ENCODE results near the gene MEF2D.

The MEF2D gene

DNA sequence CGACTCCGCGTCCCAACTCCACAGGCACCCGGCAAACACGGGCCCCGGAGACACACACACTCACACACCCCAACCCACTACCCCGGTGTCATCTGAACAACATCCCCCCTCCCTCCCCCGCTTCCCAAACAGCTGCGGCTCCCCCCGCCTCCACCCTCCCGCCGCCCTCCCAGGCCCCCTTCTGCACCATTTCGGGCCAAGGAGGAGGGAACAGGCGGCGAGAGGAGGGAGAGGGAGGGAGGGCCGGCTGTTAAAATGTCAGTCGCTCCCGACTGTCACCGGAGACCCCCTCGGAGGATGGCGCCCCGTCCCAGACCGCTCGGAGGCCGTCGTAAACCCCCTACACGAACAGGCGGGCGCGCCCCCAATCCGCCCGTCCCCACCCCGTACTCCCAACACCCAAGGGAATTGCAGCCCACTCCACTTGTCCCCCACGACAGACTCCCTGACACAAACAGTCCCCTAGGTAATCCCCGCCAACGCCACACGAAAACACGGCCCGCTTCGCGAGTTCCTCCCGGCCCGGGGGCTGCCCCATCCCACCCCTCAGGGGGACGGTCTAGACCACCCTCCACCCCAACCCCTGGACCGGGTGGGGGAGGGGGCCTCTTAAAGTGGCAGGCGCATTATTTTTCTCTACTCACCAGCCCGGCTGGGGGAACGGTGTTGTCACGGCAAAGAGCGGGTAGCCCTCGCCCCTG is 583 bp downstream of the MEF2D start:
- DNase-seq, result no peak

DNA sequence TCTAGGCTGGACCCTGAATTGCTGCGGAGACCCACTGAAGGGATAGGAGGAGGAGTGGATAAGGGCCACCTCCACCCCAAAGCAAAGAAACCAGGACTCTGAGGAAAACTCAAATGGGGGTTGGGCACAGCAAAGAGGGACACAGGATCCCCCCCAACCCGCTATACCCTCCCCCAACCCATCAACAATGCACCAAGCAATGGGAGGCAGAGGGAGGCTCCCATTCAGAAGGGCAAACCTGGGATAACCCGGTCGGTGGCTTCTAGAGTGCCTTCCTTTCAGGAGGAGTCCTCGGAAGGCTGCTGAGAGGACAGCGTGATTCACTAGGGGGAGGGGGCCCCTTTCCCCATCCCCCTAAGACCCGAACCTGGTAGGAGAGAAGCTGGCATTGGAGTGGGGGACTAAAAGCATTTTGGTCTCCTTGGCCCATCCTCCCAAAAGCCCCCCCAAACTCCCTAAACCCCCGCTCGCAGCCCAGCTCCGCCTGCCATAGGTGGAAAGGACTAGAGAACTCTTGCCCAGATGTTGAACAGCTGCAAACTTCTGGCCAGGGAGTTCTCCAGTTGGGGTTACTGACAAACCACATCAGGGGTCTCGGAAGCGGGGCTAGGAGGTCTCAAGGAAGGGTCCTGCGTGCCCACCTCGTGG is 1.3 kb downstream of the MEF2D start:
- no peak for DNase-seq

DNA sequence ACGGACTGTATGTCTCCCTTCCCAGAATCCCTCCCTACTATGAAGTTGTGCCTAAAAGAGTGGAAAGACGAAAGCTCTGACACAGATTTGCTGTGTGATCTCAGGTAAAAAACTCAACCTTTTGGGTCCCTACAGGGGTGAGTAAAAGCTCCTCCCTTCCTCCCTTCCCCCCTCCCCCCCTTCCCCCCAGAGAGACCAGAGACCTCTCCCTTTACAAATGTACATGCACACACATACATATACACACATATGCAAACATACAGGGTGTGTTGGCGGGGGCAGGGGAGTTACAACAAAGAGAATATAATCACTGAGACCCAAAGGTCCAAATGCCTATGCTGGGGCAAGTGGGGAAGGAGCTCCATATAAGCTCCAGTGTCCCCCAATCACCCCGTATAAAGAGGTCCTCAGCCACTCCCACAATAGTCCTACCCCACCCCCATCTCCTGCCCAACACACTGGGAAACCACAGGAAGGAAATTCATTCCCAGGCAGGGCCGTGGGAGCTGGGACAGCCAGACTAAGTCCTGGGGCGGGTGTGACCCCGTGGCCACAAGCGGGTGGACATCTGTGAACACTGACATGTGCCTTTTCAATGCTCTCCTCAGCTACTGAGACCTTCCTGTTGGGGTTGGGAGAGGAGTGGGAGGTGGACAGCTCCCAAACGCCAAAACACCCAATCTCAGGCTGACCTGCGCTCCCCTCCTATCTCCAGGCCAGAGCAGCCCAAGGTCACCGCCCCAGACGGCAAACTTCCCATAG is 2.0 kb downstream of the MEF2D start:
- no peak for DNase-seq

DNA sequence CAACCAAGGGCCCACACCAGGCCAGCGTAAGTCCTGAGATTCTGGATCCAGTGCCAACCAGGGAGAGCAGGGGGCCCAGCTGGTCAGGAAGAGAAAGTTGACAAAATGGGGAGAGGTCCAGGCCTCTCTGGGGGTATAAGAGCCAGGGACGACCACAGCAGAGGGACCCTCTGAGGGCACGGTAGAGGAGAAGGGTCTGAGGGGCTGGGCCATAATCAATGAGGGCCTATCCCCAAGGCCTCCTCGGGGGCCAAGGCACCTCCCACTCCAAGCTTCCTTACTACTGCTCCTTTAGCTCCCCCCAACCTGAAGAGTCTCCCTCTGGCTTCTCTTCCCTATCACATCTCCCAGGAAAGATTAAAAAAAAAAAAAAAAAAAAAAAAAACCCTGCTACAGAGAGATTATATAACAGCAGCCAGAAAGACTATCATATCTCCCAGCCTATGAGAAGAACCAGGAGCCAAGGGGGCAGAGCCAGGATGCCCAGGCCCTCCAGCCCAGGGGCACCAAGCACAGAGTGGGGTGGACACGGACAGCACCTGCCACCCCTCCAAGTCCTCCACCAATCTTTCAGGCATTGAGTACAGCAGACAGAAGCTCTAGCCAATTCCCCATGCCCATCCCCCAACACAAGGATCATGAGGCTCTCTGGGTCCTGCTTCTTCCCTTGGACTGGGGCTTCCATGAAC is 2.7 kb downstream of the MEF2D start:
- DNase-seq, result no peak

DNA sequence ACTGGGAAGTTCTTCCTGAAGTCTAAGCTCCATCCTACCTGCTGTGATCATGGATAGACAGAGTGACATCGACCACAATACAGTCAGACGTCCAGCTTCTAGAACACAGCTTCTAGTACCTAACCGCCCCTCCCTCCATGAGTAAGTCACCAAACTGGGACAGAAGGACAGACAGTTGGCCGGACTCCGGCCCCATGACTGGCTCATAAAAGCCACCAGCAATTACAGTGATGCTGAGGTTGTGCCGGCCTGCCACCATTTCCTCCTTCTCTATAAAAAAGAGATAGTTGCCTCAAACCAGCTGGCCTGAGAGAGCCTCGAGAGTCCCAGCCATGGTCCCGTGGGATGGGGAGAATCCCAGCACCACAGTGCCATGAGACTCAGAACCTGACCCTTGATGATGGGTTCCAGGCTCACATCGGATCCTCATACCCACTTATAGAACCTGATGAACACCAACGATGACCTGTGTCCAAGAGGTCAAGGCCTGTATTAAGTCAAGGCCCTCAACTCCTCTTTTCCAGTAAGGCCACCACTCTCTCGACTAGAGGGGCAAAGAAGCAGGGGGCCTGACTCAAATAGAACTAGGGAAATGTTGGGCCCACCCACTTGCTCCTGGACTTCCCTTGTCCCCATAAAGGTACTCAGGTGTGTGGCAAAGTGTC is 3.4 kb downstream of the MEF2D start:
- DNase-seq, result no peak

DNA sequence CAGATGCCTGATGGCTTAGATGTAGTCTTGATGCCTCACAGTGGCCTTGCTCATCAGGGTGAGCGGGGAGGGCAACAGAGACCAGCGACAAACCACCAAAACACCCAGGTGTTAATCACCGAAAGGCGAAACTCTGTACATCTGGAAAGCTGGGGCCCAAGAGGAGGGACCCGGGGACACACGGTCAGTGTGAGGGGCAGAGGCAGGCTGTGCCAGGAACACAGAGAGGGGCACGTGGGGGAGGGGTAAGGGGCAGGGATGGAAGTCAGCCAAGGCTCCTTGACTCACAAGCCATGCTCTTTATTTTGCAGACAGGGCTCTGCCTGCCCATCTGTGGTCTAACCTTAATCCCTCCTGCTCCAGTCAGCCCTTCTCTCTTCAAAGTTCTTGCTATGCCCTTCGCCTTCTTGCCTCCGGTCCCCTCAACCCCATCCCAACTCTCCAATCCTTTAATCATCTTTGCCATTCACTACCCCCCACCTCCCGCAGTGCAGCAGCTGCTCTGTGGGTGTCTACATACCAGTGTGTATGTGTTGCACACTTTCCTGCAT is 4.3 kb downstream of the MEF2D start:
- DNase-seq, result no peak

DNA sequence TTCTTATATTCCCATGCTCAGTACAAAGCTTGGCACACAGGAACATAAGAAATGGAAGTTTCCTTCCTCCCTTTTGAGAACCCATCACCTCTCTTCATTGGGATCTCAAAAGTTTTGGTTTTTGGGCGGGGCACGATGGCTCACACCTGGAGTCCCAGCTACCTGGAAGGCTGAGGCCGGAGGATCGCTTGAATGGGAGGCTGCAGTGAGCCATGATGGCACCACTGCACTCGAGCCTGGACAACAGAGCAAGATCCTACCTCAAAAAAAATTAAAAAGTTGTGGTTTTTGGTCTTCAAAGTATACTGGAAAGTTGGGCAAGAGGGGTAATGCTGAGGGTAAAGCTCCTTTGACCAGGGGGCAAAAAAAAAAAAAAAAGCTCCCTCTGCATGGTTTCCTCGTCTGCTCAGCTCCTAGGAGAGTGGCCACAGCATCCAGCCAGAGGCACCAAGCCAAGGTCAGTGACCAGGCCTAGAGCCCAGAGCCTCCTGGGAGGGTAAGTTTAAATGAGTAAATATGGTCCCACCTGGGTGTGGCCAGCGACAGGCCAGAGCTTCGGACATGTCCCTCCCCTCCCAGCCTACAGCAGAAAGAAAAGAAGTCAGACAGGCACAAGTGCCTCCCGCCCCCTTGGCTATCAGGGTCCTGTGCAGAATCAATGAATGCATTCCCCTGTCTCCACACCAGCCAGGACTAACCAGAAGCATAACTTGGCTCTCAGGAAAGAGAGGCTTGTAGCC is 5.0 kb downstream of the MEF2D start:
- DNase-seq, result no peak

DNA sequence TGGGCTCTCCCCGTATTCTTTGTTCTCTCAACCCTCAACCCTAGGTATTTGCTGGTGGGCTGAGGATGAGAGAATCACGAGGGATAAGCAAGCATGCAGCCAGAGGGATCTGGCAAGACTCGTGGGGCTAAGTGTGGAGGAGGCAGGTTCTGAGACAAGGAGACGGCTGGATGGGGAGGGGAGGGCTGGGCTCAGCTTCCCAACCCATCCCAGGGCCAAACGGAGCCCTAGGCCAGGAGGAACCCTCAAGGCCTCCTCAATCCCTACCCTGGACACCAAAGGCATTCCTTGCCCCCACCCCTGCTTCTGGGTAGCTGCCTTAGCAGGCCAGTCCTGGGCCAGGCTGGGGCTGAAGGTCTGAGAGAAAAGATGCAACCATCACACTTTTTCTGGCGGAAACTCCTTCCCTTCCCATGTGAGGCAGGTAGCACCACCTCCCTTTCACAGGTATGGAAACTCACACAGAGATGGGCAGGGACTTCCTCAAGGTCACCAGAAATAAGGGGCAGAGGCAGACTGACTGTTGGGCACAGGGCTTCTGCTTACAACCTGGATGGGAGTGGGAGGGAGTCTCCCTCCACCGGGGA is 6.2 kb downstream of the MEF2D start:
- DNase-seq, result no peak

DNA sequence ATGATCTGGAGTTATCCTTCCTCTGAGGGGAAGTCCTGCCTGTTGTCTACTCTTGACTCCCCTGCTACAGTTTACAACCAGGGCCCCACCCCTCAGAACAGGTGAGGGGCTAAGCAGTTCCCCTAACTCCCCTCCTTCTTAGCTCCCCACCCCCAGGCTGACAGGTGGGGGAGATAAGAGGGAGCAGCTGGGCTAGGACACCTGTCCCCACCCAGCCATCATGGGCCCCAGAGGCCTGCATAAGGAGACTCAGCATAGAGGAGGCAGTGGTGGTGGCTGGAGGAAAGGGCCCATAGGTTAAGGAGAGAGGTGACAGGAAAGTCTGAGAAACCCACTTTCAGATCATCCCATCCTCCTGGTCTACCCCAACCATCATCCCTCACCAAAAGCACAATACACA is 6.8 kb downstream of the MEF2D start:
- DNase-seq, result no peak

DNA sequence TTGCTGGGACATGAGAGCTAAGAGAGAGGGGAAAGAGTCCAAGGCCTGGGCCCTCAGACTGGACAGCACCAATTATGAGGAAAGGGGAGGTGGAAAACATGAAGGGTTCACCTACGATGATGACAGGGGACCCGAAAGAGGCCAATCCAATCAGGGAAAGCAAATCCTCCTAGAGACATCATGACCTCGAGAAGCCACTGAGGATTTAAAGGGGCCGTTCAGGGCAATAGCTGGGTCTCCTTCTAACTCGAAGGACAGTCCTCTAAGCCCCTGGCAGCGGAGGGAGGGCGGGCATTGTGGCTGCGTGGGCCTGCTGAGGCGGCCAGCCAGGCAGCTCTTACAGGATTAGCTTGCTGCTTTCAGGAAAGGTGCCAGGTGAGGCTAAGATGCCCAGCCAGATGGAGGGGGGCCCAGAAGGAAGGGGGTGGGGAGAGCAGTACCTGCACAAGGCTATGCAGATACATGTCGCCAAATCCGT is 7.4 kb downstream of the MEF2D start:
- no peak for DNase-seq

DNA sequence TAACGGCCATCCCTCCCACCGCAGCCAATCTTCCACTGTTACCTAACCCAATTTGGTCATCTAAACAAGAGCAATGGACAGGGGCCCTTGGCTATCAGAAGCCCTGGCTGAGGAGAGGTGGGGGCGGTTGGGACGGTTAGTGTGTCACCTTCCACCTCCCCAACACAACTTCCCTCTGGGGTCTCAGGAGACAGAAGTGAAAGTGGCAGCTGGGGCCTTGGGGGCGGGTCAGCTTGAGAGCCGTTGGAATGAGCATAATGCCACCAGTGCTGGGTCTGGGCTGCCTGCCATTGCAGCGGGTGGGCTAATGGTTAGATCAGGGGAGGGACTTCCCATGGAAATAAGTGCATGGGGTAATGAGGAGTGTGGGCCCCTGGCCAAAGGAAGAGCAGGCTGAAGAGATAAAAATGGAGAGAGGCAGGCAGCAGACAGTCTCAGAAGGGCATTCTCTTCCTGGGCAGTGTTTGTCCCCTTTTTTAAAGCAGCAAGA is 7.9 kb downstream of the MEF2D start:
- DNase-seq, result no peak

DNA sequence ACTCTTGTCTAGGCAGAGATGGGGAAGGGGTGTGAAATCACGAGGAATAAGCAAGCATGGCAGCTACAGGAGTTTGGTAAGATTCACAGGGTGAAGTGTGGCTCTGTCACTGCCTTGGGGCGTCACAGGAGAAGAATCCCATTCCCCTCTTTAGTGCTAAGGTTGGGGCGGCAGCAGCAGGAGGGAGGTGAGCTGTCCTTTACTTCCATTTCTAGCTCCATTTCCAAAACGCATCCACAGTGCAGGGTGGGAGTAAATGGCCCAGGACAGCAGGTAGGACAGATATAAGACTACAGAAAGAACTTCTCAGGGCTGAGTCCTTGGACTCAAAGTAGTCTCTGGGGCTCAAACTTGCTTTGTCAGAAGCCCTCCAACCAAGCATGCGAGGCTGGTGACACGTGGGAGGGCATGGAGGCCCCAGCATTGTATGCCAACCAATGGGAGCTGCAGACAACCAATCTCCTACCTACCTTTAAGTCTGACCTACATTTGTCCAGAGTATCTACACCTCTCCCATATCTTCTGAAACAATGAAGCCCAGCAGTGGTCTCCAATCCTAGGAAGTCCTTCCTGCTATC is 8.5 kb downstream of the MEF2D start:
- DNase-seq, result no peak

DNA sequence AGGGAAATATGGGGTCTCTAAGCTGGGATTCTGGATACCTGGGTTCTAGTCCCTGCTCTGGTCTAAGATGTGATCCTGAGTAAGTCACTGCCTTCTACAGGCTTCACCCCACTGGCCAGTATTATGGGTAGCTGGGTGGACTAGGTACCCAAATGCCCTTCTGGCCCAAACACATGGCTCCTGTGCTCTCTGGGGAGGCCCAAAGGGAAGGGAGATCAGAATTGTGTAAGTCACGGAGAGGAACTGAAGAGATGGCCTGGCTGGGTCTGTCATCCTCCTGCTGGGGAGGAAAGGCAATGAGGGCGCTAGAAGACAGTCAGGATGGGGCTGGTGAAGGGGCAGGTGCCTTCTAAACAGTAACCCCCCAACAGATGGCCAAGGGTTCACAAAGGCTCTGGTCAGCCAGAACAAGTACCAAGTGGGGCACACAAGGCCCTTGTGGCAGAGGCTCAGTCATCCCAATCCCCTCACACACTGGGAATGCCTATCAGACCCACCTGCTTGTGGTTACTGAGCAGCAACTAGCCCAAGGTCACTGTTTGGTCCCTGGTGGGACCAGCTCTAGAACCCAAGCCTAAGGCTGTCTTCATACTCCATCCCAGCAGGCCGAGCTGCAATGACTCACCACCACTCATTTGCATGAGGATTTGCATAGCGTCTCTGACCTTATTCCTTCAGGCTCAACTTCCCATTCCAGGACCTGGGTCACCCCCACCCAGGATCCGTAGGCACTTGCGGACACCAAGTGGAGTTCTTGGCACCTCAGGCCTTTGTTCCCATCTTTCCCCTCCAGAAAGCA is 9.2 kb downstream of the MEF2D start:
- no peak for DNase-seq

DNA sequence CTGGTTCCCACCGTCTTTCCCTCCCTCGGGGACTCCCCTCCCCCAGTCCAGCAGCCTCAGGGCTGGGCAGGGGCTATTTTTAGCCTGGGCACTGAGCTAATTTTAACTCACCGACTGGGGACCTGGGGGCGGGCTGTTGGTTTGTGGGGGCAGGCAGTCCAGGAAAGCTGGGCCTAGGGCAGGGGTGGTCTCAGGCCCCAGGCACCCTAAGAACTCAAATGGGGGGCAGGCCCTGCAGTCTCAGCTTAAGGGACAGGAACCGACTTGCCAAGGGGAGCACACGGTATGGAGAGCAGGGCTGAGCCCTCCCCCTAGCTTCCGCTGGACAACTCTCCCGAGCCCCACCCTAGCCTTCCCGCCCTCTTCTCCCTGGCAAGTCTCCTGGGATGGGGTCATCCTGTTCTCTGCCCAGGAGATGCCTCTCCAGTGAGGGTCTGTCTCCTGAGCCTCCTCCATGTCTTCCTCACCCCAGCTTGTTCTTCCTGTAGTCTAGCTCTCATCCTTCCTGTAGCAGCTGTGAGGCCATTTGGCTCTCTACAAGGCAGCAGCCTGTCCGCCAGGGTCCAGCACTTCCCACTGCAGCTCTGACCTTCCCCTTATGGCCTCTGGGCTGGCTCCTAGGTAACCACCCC is 10.1 kb downstream of the MEF2D start:
- DNase-seq, result no peak

DNA sequence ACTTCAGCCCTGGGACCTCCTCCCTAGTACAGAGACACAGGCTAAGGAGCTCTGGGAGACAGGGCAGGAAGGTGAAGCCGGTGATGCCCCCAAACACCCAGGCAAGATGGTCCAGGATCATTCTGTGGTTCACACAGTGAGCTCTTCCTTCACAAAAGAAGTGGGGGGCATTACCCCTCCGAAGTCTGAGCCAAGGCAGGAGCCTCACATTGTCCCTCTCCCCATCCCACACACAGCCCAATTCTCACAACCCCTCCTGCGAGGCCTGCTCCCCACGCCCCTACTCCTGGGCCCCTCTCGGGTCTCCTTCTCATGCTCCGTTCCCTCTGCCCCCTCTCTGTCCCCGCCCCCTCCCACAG is 10.7 kb downstream of the MEF2D start:
- no peak for DNase-seq

DNA sequence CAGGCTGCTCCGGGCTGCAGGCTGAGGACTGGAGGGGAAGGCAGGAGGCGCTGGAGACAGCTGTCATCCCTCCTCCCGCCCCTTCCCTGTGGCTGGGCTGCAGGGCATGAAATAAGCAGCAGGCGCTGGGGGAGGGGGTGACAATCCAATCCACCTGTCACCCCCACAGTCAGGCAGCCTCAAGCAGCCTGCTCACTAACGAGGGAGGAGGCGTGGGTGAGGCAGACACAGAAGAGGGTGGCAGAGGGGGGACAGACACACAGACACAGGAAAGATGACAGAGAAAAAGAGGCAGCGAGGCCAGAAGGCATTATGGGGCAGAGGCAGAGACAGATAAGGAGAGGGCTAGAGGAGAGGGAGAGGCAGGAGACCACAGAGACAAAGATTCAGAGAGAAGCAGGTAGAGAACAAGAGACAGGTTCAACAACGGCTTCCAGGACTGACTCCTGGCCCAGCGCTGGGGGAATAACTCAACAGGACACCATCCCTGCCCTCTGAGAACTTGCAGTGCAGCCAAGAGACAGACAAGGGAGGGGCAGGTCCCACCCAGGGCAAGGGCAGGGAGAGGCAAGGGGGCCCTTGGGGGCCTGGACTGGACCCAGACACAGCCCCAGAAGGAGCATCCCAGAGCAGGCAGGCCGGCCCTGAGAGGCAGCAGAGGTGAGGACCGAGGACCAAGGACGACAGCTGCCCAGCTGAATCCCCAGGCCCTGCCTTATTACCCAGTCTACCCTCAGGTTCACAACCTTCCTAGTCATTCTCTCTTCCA is 11.2 kb downstream of the MEF2D start:
- peak; percentile 70 for DNase-seq

DNA sequence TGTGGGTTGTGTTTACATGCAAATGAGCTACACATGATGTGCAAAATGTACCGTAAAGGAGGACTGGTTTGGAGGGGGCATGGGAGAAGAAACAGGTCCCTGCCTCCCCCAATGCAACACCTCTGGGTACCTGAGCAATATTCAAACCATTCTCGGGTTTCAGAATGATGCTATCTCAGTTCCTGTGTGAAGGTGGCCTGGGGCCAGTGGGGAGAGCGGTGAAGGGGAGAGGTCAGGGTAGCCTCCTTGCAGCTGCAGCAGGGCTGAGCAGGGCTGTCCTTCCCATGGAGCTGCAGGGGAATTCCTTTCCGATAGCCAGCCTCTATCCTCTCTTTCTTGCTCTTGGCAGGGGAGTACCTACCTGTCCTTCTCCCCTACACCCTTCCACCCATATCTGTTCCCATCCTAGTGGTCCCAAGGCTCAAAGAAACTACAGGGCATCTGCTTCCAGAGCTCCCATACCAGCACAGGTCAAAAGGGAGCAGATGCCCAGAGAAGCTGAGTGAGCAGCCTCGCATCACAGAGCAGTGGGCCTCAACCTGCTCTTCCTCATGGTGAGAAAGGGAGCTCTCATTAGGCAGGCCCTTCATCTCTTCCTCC is 11.9 kb downstream of the MEF2D start:
- DNase-seq, result no peak

DNA sequence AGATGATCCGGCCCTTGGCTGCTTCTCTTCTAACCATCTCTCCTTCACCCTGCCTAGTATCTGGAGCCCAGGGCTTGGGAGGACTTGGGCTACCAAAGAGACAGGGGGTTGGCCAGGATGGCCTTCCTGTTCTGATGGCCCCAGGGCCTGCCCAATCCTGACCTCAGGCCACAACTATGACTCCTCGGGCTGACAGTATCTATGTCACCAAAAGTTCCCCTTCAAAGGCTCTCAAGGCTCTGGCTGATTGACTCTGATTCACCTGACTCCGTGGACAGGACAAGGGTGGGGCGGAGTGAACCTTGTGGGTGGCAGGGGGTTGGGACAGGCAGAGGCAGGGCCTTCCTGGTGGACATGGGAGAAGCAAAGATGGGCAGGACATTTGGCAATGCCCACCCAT is 12.7 kb downstream of the MEF2D start:
- no peak for DNase-seq

All from activated CD8-positive, alpha-beta memory T cell treated with anti-CD3 and anti-CD28 coated beads, Interleukin-2, amount 50 U/mL, for 48 hours (primary cell).